ENCODE data around the gene CPXM1. TPM values are rescaled to one million over a fixed set of nuclear protein-coding genes. Genes with fewer than 3 reads are reported as not detected.

CPXM1 gene
- total RNA-seq, 2 experiments from 2014 or later = 0.11 to 0.26 TPM

GRCh38 chr20:2797136-2797983 lies 3.1 kb downstream of the CPXM1 start:
- Mint-ChIP-seq H3K9me3 (ENCODE audit: insufficient read depth) (no peaks in the 10 kb centered on the region), H3K4me1 (ENCODE audit: low read depth) (peaks cover 32% of the 10 kb centered on the region), H3K27me3 (ENCODE audit: low read depth) (peaks cover 43% of the 10 kb centered on the region), H3K4me3 (no peak overlapping the region), H3K36me3 (ENCODE audit: low read depth) (peaks cover 3% of the 10 kb centered on the region), H3K27ac (no peak overlapping the region)
- ChIA-PET POLR2A (no interaction called here), CTCF (no interaction called here)
- DNase-seq = no peak
- ATAC-seq = no peak

- Mint-ChIP-seq H3K36me3 (ENCODE audit: low read depth) (peaks cover 3% of the 10 kb centered on the region), H3K4me1 (ENCODE audit: low read depth) (peaks cover 27% of the 10 kb centered on the region), H3K27ac (no peak overlapping the region), H3K9me3 (ENCODE audit: insufficient read depth) (no peaks in the 10 kb centered on the region), H3K27me3 (ENCODE audit: low read depth) (peaks cover 48% of the 10 kb centered on the region), H3K4me3 (no peak overlapping the region)
- POLR2A ChIA-PET = no interaction called here
- CTCF ChIA-PET = no interaction called here
- ATAC-seq (no peak), DNase-seq (no peak)
These were observed 4.3 kb downstream of the CPXM1 start for GRCh38 chr20:2796011-2796660.

DNA sequence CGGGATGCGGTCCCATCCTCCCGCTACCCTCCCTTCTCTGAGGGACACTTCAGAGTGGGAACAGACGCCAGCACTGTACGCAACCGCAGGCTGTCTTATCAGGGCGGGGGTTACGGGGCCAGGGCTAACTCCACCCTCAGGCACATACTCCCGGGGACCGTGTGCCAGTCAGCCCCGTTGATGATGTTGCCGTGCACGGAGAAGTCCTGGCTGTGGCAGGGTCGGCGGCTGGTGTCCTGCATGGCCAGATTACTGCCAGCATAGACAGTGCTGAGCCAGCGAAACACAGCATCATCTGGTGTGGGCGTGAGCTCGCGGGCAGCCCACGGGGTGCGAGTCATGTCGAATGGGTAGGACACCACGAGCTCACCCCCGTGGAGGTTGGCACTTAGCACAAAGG lies 5.0 kb downstream of the CPXM1 start:
- peaks cover 3% of the 10 kb centered on the region for H3K36me3 Mint-ChIP-seq (ENCODE audit: low read depth)
- ChIA-PET CTCF (no interaction called here), POLR2A (no interaction called here)

GRCh38 chr20:2794866-2795447 lies 5.5 kb downstream of the CPXM1 start:
- POLR2A ChIA-PET = no interaction called here
- Mint-ChIP-seq H3K4me3 (no peak overlapping the region), H3K9me3 (ENCODE audit: insufficient read depth) (no peaks in the 10 kb centered on the region), H3K36me3 (ENCODE audit: low read depth) (peaks cover 2% of the 10 kb centered on the region), H3K27me3 (ENCODE audit: low read depth) (peaks cover 46% of the 10 kb centered on the region), H3K4me1 (ENCODE audit: low read depth) (peaks cover 19% of the 10 kb centered on the region), H3K27ac (no peak overlapping the region)
- CTCF ChIA-PET = no interaction called here
- no peak for DNase-seq
- ATAC-seq = no peak

More for the DNA sequence above, 5.0 kb downstream of the CPXM1 start:
- ATAC-seq (no peak), DNase-seq (no peak)
- H3K4me3 Mint-ChIP-seq = no peak overlapping the region
- H3K9me3 Mint-ChIP-seq (ENCODE audit: insufficient read depth) = no peaks in the 10 kb centered on the region
- peaks cover 21% of the 10 kb centered on the region for H3K4me1 Mint-ChIP-seq (ENCODE audit: low read depth)
- peaks cover 44% of the 10 kb centered on the region for H3K27me3 Mint-ChIP-seq (ENCODE audit: low read depth)
- H3K27ac Mint-ChIP-seq = no peak overlapping the region

GRCh38 chr20:2794202-2794748 lies 6.2 kb downstream of the CPXM1 start:
- Mint-ChIP-seq H3K4me3 (no peak overlapping the region), H3K4me1 (ENCODE audit: low read depth) (peaks cover 12% of the 10 kb centered on the region), H3K9me3 (ENCODE audit: insufficient read depth) (no peaks in the 10 kb centered on the region), H3K36me3 (ENCODE audit: low read depth) (no peaks in the 10 kb centered on the region), H3K27ac (no peak overlapping the region), H3K27me3 (ENCODE audit: low read depth) (peaks cover 43% of the 10 kb centered on the region)
- POLR2A ChIA-PET = interaction anchor here (0.6 kb wide), 2 partner anchors 141 to 450 kb away, joined by 3 read pairs; no protein-coding TSS in a partner anchor
- DNase-seq (no peak), ATAC-seq (no peak)
- CTCF ChIA-PET = no interaction called here

- Mint-ChIP-seq H3K27me3 (ENCODE audit: low read depth) (peaks cover 41% of the 10 kb centered on the region), H3K36me3 (ENCODE audit: low read depth) (no peaks in the 10 kb centered on the region), H3K27ac (no peak overlapping the region), H3K9me3 (ENCODE audit: insufficient read depth) (no peaks in the 10 kb centered on the region), H3K4me3 (no peak overlapping the region), H3K4me1 (ENCODE audit: low read depth) (peaks cover 8% of the 10 kb centered on the region)
- POLR2A ChIA-PET = interaction anchor here (1.0 kb wide), 1 partner anchor 8 kb away, joined by 4 read pairs; no protein-coding TSS in a partner anchor
- ATAC-seq = no peak
- CTCF ChIA-PET = no interaction called here
- no peak for DNase-seq
These were observed 7.0 kb downstream of the CPXM1 start for GRCh38 chr20:2793471-2793870.

GRCh38 chr20:2783908-2784566 lies 16.4 kb downstream of the CPXM1 start:
- no peaks in the 10 kb centered on the region for H3K36me3 Mint-ChIP-seq (ENCODE audit: low read depth)
- H3K27me3 Mint-ChIP-seq (ENCODE audit: low read depth) = peaks cover 24% of the 10 kb centered on the region
- ChIA-PET CTCF (no interaction called here), POLR2A (no interaction called here)
- no peaks in the 10 kb centered on the region for H3K4me1 Mint-ChIP-seq (ENCODE audit: low read depth)
- no peak overlapping the region for H3K27ac Mint-ChIP-seq
- ATAC-seq (no peak), DNase-seq (no peak)
- no peaks in the 10 kb centered on the region for H3K9me3 Mint-ChIP-seq (ENCODE audit: insufficient read depth)
- no peak overlapping the region for H3K4me3 Mint-ChIP-seq

DNA sequence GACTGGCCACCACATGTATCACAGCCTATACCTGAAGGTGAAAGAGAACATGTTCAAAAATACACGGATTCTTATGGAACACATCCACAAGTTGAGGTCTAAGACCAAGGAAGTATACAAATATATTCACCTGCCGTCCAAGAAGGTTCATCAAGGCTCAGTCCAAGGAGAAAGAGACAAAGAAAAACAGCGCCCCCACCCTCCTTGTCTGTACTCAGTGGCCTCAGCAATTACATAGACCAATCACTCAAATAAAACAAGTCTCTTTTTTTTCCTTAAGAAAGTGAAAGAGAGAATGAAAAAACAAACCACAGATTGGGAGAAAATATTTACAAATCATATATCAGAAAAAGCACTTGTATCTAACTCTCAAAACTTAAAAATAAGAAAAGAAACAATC lies 19.5 kb downstream of the CPXM1 start:
- H3K27me3 Mint-ChIP-seq (ENCODE audit: low read depth) = peaks cover 26% of the 10 kb centered on the region

GRCh38 chr20:2778602-2779321 lies 21.7 kb downstream of the CPXM1 start:
- peaks cover 27% of the 10 kb centered on the region for H3K27me3 Mint-ChIP-seq (ENCODE audit: low read depth)
- CTCF ChIA-PET = interaction anchor here (1.4 kb wide), 2 partner anchors 26 to 65 kb away, joined by 3 to 4 read pairs; no protein-coding TSS in a partner anchor

More for the DNA sequence above, 19.5 kb downstream of the CPXM1 start:
- no peak overlapping the region for H3K27ac Mint-ChIP-seq
- DNase-seq (no peak), ATAC-seq (no peak)
- H3K4me1 Mint-ChIP-seq (ENCODE audit: low read depth) = no peaks in the 10 kb centered on the region
- ChIA-PET POLR2A (no interaction called here), CTCF (no interaction called here)
- no peaks in the 10 kb centered on the region for H3K36me3 Mint-ChIP-seq (ENCODE audit: low read depth)
- H3K4me3 Mint-ChIP-seq = no peak overlapping the region
- no peaks in the 10 kb centered on the region for H3K9me3 Mint-ChIP-seq (ENCODE audit: insufficient read depth)

GRCh38 chr20:2775139-2775538 lies 25.3 kb downstream of the CPXM1 start:
- Mint-ChIP-seq H3K36me3 (ENCODE audit: low read depth) (no peaks in the 10 kb centered on the region), H3K4me1 (ENCODE audit: low read depth) (peaks cover 8% of the 10 kb centered on the region), H3K4me3 (no peak overlapping the region), H3K9me3 (ENCODE audit: insufficient read depth) (no peaks in the 10 kb centered on the region), H3K27me3 (ENCODE audit: low read depth) (peaks cover 19% of the 10 kb centered on the region), H3K27ac (no peak overlapping the region)
- DNase-seq = no peak
- POLR2A ChIA-PET = no interaction called here
- CTCF ChIA-PET = interaction anchor here (0.7 to 1.2 kb wide), 2 partner anchors 22 to 141 kb away, joined by 3 read pairs; no protein-coding TSS in a partner anchor
- no peak for ATAC-seq

More at GRCh38 chr20:2778602-2779321, 21.7 kb downstream of the CPXM1 start:
- no peak overlapping the region for H3K27ac Mint-ChIP-seq
- H3K9me3 Mint-ChIP-seq (ENCODE audit: insufficient read depth) = no peaks in the 10 kb centered on the region
- POLR2A ChIA-PET = no interaction called here
- no peaks in the 10 kb centered on the region for H3K36me3 Mint-ChIP-seq (ENCODE audit: low read depth)
- DNase-seq = no peak
- H3K4me1 Mint-ChIP-seq (ENCODE audit: low read depth) = no peaks in the 10 kb centered on the region
- H3K4me3 Mint-ChIP-seq = no peak overlapping the region
- ATAC-seq = no peak

GRCh38 chr20:2773812-2774211 lies 26.6 kb downstream of the CPXM1 start:
- CTCF ChIA-PET = no interaction called here

More at GRCh38 chr20:2773812-2774211, 26.6 kb downstream of the CPXM1 start:
- DNase-seq (no peak), ATAC-seq (no peak)
- POLR2A ChIA-PET = no interaction called here
- Mint-ChIP-seq H3K4me1 (ENCODE audit: low read depth) (peaks cover 8% of the 10 kb centered on the region), H3K27me3 (ENCODE audit: low read depth) (peaks cover 17% of the 10 kb centered on the region), H3K9me3 (ENCODE audit: insufficient read depth) (no peaks in the 10 kb centered on the region), H3K27ac (no peak overlapping the region), H3K4me3 (no peak overlapping the region), H3K36me3 (ENCODE audit: low read depth) (no peaks in the 10 kb centered on the region)
